ENCODE measurements around the gene IPCEF1.
"Not testable (repeated sequence)": the region's sequence is repeated elsewhere in the genome, so short reads cannot be mapped to it uniquely, and the experiment has no call there.

The IPCEF1 gene

GRCh38 chr6:154209555-154209954 lies 147.0 kb downstream of the IPCEF1 start:
- no peak for DNase-seq

- DNase-seq = no peak
Observed at GRCh38 chr6:154206996-154207395, 149.6 kb downstream of the IPCEF1 start.

- DNase-seq = no peak
Observed at GRCh38 chr6:154206141-154206540, 150.5 kb downstream of the IPCEF1 start.

- DNase-seq = no peak
Observed at GRCh38 chr6:154202958-154203357, 153.6 kb downstream of the IPCEF1 start.

GRCh38 chr6:154202339-154202738 lies 154.3 kb downstream of the IPCEF1 start:
- no peak for DNase-seq

GRCh38 chr6:154201688-154202087 lies 154.9 kb downstream of the IPCEF1 start:
- DNase-seq = not testable (repeated sequence)

- DNase-seq = no peak
Observed at GRCh38 chr6:154197196-154197860, 159.3 kb downstream of the IPCEF1 start.

GRCh38 chr6:154196333-154196885 lies 160.2 kb downstream of the IPCEF1 start:
- DNase-seq = no peak

GRCh38 chr6:154187714-154188113 lies 168.9 kb downstream of the IPCEF1 start:
- DNase-seq = no peak

- DNase-seq = peak; percentile 4
Observed at GRCh38 chr6:154187203-154187602, 169.4 kb downstream of the IPCEF1 start.

GRCh38 chr6:154179434-154179833 lies 177.2 kb downstream of the IPCEF1 start:
- no peak for DNase-seq

- not testable (repeated sequence) for DNase-seq
Observed at GRCh38 chr6:154172393-154172792, 184.2 kb downstream of the IPCEF1 start.

- no peak for DNase-seq
Observed at GRCh38 chr6:154170106-154170505, 186.5 kb downstream of the IPCEF1 start.

GRCh38 chr6:154169193-154169847 lies 187.3 kb downstream of the IPCEF1 start:
- no peak for DNase-seq

GRCh38 chr6:154167126-154167525 lies 189.5 kb downstream of the IPCEF1 start:
- peak; percentile 20 for DNase-seq

- no peak for DNase-seq
Observed at GRCh38 chr6:154166140-154166539, 190.5 kb downstream of the IPCEF1 start.

GRCh38 chr6:154165478-154165877 lies 191.1 kb downstream of the IPCEF1 start:
- DNase-seq = no peak

- no peak for DNase-seq
Observed at GRCh38 chr6:154164397-154164796, 192.2 kb downstream of the IPCEF1 start.

- no peak for DNase-seq
Observed at GRCh38 chr6:154161689-154162088, 194.9 kb downstream of the IPCEF1 start.

GRCh38 chr6:154159126-154159525 lies 197.5 kb downstream of the IPCEF1 start:
- DNase-seq = no peak

GRCh38 chr6:154157706-154158105 lies 198.9 kb downstream of the IPCEF1 start:
- no peak for DNase-seq

GRCh38 chr6:154157082-154157481 lies 199.5 kb downstream of the IPCEF1 start:
- DNase-seq = no peak

GRCh38 chr6:154156135-154156896 lies 200.3 kb downstream of the IPCEF1 start:
- peak; percentile 14 for DNase-seq
